H9 (cell line): ENCODE results near the gene UNC5C. TPM values are rescaled to one million over a fixed set of nuclear protein-coding genes. Genes with fewer than 3 reads are reported as not detected.

Source experiments
- DNase-seq: peaks from one replicate; pipeline ENCODE4 v3.0.0-alpha.2; 2017
- H2AFZ ChIP-seq: one replicate; pipeline ENCODE4 v1.6.1; 2013; ENCODE audit warnings: mild to moderate bottlenecking, low read length, control low read depth, moderate library complexity
- H2AK5ac ChIP-seq: 2 replicates; pipeline ENCODE4 v1.6.1; 2013; ENCODE audit warnings: low read length, control low read depth, mixed read lengths; ENCODE audit not compliant: insufficient read length
- H2BK120ac ChIP-seq: one replicate; pipeline ENCODE4 v1.6.1; 2013; ENCODE audit warnings: low read depth, mild to moderate bottlenecking, low read length, control low read depth, inconsistent platforms; ENCODE audit not compliant: poor library complexity, severe bottlenecking
- H2BK12ac ChIP-seq: 2 replicates; pipeline ENCODE4 v1.6.1; 2013; ENCODE audit warnings: low read length, control low read depth, mixed read lengths, low read depth; ENCODE audit not compliant: insufficient read length
- H2BK15ac ChIP-seq: 2 replicates; pipeline ENCODE4 v1.6.1; 2013; ENCODE audit warnings: low read depth, low read length, control low read depth
- H2BK20ac ChIP-seq: one replicate; pipeline ENCODE4 v1.6.1; 2013; ENCODE audit warnings: low read depth, mild to moderate bottlenecking, low read length, control low read depth, inconsistent platforms; ENCODE audit not compliant: poor library complexity, severe bottlenecking
- H2BK5ac ChIP-seq: 2 replicates; pipeline ENCODE4 v1.6.1; 2013; ENCODE audit warnings: low read length, control low read depth, mixed read lengths; ENCODE audit not compliant: insufficient read length
- H3K14ac ChIP-seq: 2 replicates; pipeline ENCODE4 v1.6.1; 2013; ENCODE audit warnings: low read length, control low read depth; ENCODE audit not compliant: insufficient read depth
- H3K18ac ChIP-seq: 2 replicates; pipeline ENCODE4 v1.6.1; 2013; ENCODE audit warnings: low read depth, mild to moderate bottlenecking, mixed read lengths, low read length, control low read depth; ENCODE audit not compliant: insufficient read length
- H3K23ac ChIP-seq: 2 replicates; pipeline ENCODE4 v1.6.1; 2013; ENCODE audit warnings: low read length, control low read depth, mixed read lengths, low read depth; ENCODE audit not compliant: insufficient read length
- H3K23me2 ChIP-seq: 2 replicates; pipeline ENCODE4 v1.6.1; 2013; ENCODE audit warnings: low read depth, mild to moderate bottlenecking, mixed read lengths, low read length, control low read depth; ENCODE audit not compliant: insufficient read length, poor library complexity, severe bottlenecking
- H3K27ac ChIP-seq: 2 replicates; pipeline ENCODE4 v1.5.1; 2013; ENCODE audit warnings: low read length, control low read depth, mixed read lengths, low read depth; ENCODE audit not compliant: insufficient read length
- H3K27me3 ChIP-seq: 2 replicates; pipeline ENCODE4 v1.6.1; 2013; ENCODE audit warnings: low read length, control low read depth, inconsistent platforms; ENCODE audit not compliant: insufficient read depth
- H3K4ac ChIP-seq: 2 replicates; pipeline ENCODE4 v1.6.1; 2013; ENCODE audit warnings: low read depth, mild to moderate bottlenecking, control low read depth, inconsistent platforms, low read length, moderate library complexity
- H3K4me1 ChIP-seq: 2 replicates; pipeline ENCODE4 v1.6.1; 2013; ENCODE audit warnings: low read length, control low read depth, inconsistent platforms; ENCODE audit not compliant: insufficient read depth
- H3K4me2 ChIP-seq: 2 replicates; pipeline ENCODE4 v1.6.1; 2013; ENCODE audit warnings: low read length, control low read depth, mixed read lengths; ENCODE audit not compliant: insufficient read length, insufficient read depth
- H3K56ac ChIP-seq: 2 replicates; pipeline ENCODE4 v1.6.1; 2013; ENCODE audit warnings: low read depth, mild to moderate bottlenecking, mixed read lengths, low read length, control low read depth; ENCODE audit not compliant: insufficient read length
- H3K79me1 ChIP-seq: 2 replicates; pipeline ENCODE4 v1.6.1; 2013; ENCODE audit warnings: low read depth, mild to moderate bottlenecking, moderate library complexity, low read length, control low read depth, inconsistent platforms; ENCODE audit not compliant: insufficient read depth, poor library complexity, severe bottlenecking
- H3K79me2 ChIP-seq: 2 replicates; pipeline ENCODE4 v1.6.1; 2013; ENCODE audit warnings: low read length, control low read depth, inconsistent platforms; ENCODE audit not compliant: insufficient read depth
- H3K9ac ChIP-seq: 2 replicates; pipeline ENCODE4 v1.6.1; 2013; ENCODE audit warnings: low read length, control low read depth, mixed read lengths; ENCODE audit not compliant: insufficient read length; ENCODE audit errors: extremely low read depth
- H3K9me3 ChIP-seq: one replicate; pipeline ENCODE4 v1.6.1; 2013; ENCODE audit warnings: low read depth, low read length, inconsistent platforms; ENCODE audit not compliant: control insufficient read depth
- H3T11ph ChIP-seq: one replicate; pipeline ENCODE4 v1.6.1; 2013; ENCODE audit warnings: mild to moderate bottlenecking, low read length, control low read depth, inconsistent platforms
- H4K20me1 ChIP-seq: one replicate; pipeline ENCODE4 v1.6.1; 2013; ENCODE audit not compliant: control insufficient read depth, insufficient read length, insufficient read depth
- H4K5ac ChIP-seq: 2 replicates; pipeline ENCODE4 v1.6.1; 2013; ENCODE audit warnings: low read depth, mild to moderate bottlenecking, mixed read lengths, low read length, control low read depth; ENCODE audit not compliant: insufficient read length
- H4K8ac ChIP-seq: replicated peaks from 2 replicates; pipeline ENCODE4 v1.6.1; 2013; ENCODE audit warnings: low read length, control low read depth, mixed read lengths, low read depth; ENCODE audit not compliant: insufficient read length
- H4K91ac ChIP-seq: 2 replicates; pipeline ENCODE4 v1.6.1; 2013; ENCODE audit warnings: low read depth, mild to moderate bottlenecking, moderate library complexity, mixed read lengths, low read length, control low read depth; ENCODE audit not compliant: insufficient read length
- H3K27ac Mint-ChIP-seq, 3 experiments: 2 replicates in 2 of 3; 3 replicates in 1 of 3; pipeline ENCODE4 v1.8.0; 2020 to 2021; ENCODE audit warnings: mixed read lengths in 3 of 3, mild to moderate bottlenecking in 1 of 3, moderate library complexity in 1 of 3
- H3K27me3 Mint-ChIP-seq: 2 replicates; pipeline ENCODE4 v1.8.0; 2021; ENCODE audit warnings: low read depth, mild to moderate bottlenecking, moderate library complexity, mixed read lengths
- H3K36me3 Mint-ChIP-seq, 3 experiments: 2 replicates in 2 of 3; 3 replicates in 1 of 3; pipeline ENCODE4 v1.8.0; 2020 to 2021; ENCODE audit warnings: low read depth in 3 of 3, mixed read lengths in 3 of 3; ENCODE audit not compliant: insufficient read depth in 1 of 3
- H3K4me1 Mint-ChIP-seq, 2 experiments: 2 replicates each; pipeline ENCODE4 v1.8.0; 2020; ENCODE audit warnings: mixed read lengths in 2 of 2
- H3K4me3 Mint-ChIP-seq, 2 experiments: 2 replicates in 1 of 2; 3 replicates in 1 of 2; pipeline ENCODE4 v1.8.0; 2020 to 2021; ENCODE audit warnings: mild to moderate bottlenecking in 2 of 2, mixed read lengths in 2 of 2, moderate library complexity in 1 of 2
- H3K9me3 Mint-ChIP-seq, 2 experiments: 2 replicates in 1 of 2; 3 replicates in 1 of 2; pipeline ENCODE4 v1.8.0; 2020; ENCODE audit warnings: mild to moderate bottlenecking in 2 of 2, mixed read lengths in 2 of 2, moderate library complexity in 1 of 2
- whole genome bisulfite sequencing: extraction: QIAGEN DNeasy Blood & Tissue Kit; methylation state at CpG from one replicate; pipeline ENCODE4 v1.1.7; 2013; ENCODE audit warnings: missing lambda C conversion rate, low lambda C conversion rate, mixed read lengths; ENCODE audit not compliant: insufficient read length; ENCODE audit errors: extremely low coverage; 5-methylcytosine and 5-hydroxymethylcytosine counted together
- total RNA-seq: library from RNA; stranded (reverse); gene quantifications from 2 replicates; pipeline ENCODE4 v1.2.1, GENCODE V29; 2021
- TF ChIP-seq, protein P1 (sequence below): fragments of 200-600 bp; sonication (generic); conservative IDR thresholded peaks from 3 replicates; pipeline ENCODE4 v1.8.0; 2021; ENCODE audit warnings: antibody characterized with exemption, mild to moderate bottlenecking

Gene UNC5C
- total RNA-seq, 1 experiment from 2014 or later, result not detected

DNA sequence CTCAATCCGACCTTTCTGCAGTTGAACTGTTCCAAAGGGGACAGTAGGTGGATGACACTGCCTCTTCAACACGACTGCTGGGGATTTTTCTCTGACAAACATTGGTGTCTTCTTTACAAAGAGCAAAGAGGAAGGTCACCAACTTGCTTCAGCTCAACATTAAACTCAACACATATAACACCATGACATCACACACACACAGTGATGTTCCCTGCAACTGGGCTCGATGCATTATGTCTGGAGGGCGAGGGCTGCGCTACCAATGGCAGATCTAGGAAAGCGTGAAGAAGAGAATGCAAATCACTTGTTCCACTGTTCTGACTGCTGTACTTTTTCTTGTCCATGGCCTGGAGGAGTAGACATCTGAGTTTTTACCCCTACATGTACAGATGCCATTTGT lies 385.9 kb downstream of the UNC5C start:
- Histone ChIP-seq H2BK12ac (no peak overlapping the region), H2BK120ac (no peak overlapping the region), H3K79me2 (no peaks in the 10 kb centered on the region), H3K14ac (no peak overlapping the region), H3K4me1 (peaks cover 4% of the 10 kb centered on the region; the same call in 1 of the 2 replicates), H3K27ac (no peak overlapping the region), H3K9ac (no peak overlapping the region), H3K23me2 (no peaks in the 10 kb centered on the region), H2BK15ac (no peak overlapping the region), H3K27me3 (no peaks in the 10 kb centered on the region), H4K91ac (no peak overlapping the region), H2AK5ac (no peak overlapping the region), H3K23ac (no peak overlapping the region), H4K5ac (no peak overlapping the region), H3K56ac (no peak overlapping the region), H3K18ac (no peak overlapping the region), H3K79me1 (no peaks in the 10 kb centered on the region), H3T11ph (no peak overlapping the region), H3K9me3 (no peaks in the 10 kb centered on the region), H3K4ac (no peak overlapping the region), H2AFZ (no peak overlapping the region), H4K20me1 (no peaks in the 10 kb centered on the region), H2BK20ac (no peak overlapping the region), H2BK5ac (no peak overlapping the region), H3K4me2 (no peak overlapping the region), H4K8ac (no peak overlapping the region)
- H3K27me3 Mint-ChIP-seq, result no peaks in the 10 kb centered on the region
- H3K9me3 Mint-ChIP-seq, result peaks cover 0 to 2% of the 10 kb centered on the region in 2 experiments; a peak in 1 of 5 replicates
- WGBS, result no CpG with 5 or more reads among the region's 6 CpGs
- TF ChIP-seq, protein P1, sequence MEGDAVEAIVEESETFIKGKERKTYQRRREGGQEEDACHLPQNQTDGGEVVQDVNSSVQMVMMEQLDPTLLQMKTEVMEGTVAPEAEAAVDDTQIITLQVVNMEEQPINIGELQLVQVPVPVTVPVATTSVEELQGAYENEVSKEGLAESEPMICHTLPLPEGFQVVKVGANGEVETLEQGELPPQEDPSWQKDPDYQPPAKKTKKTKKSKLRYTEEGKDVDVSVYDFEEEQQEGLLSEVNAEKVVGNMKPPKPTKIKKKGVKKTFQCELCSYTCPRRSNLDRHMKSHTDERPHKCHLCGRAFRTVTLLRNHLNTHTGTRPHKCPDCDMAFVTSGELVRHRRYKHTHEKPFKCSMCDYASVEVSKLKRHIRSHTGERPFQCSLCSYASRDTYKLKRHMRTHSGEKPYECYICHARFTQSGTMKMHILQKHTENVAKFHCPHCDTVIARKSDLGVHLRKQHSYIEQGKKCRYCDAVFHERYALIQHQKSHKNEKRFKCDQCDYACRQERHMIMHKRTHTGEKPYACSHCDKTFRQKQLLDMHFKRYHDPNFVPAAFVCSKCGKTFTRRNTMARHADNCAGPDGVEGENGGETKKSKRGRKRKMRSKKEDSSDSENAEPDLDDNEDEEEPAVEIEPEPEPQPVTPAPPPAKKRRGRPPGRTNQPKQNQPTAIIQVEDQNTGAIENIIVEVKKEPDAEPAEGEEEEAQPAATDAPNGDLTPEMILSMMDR, result no peak
- peaks cover 27% of the 10 kb centered on the region in 2 experiments for H3K4me1 Mint-ChIP-seq
- H3K27ac Mint-ChIP-seq, result no peak overlapping the region
- H3K36me3 Mint-ChIP-seq, result no peaks in the 10 kb centered on the region; a peak in 1 of 7 replicates
- H3K4me3 Mint-ChIP-seq, result no peak overlapping the region
- DNase-seq, result no peak
